ENCODE results near the gene PPIB. TPM values are rescaled to one million over a fixed set of nuclear protein-coding genes. Genes with fewer than 3 reads are reported as not detected.

PPIB gene
- total RNA-seq, 1 experiment from 2014 or later: 458 TPM

GRCh38 chr15:64152507-64153387 lies 10.1 kb downstream of the PPIB start:
- Mint-ChIP-seq H3K9me3 (ENCODE audit: unreplicated experiment) (no peaks in the 10 kb centered on the region), H3K4me1 (ENCODE audit: low read depth, unreplicated experiment) (peaks cover 9% of the 10 kb centered on the region), H3K4me3 (ENCODE audit: unreplicated experiment) (peak overlapping the region; percentile 73), H3K27me3 (ENCODE audit: insufficient read depth, unreplicated experiment) (no peaks in the 10 kb centered on the region), H3K36me3 (ENCODE audit: insufficient read depth, unreplicated experiment) (peaks cover 53% of the 10 kb centered on the region), H3K27ac (ENCODE audit: unreplicated experiment) (no peak overlapping the region)
- BruUV-seq (replicated peaks): no TSS peak
- TF ChIP-seq CTCF (IDR thresholded peaks at IDR 0.05; ENCODE audit: insufficient read depth in 1 of 2, low read depth in 1 of 2, low read length in 1 of 2, severe bottlenecking in 1 of 2, unreplicated experiment in 1 of 2): no peak
- no peaks in the 10 kb centered on the region for H3K9me3 ChIP-seq
- peaks cover 5% of the 10 kb centered on the region; the same call in 1 of the 2 replicates for H3K4me1 ChIP-seq
- ChIA-PET POLR2A (interaction anchor here (0.6 to 1.4 kb wide), 3 partner anchors 10 to 1069 kb away, joined by 3 read pairs; partner anchors contain the start of gene PPIB), CTCF (interaction anchor here (0.5 to 2.4 kb wide), 9 partner anchors 10 to 559 kb away, joined by 3 to 19 read pairs (median 4); partner anchors contain the start of genes CIAO2A, PPIB and SNX1)
- no peak for DNase-seq
- H3K36me3 ChIP-seq (ENCODE audit: control insufficient read depth, insufficient read depth, low read length): no peaks in the 10 kb centered on the region
- intact Hi-C loops (cut with micrococcal nuclease; ENCODE audit: unreplicated experiment): loop anchor here (2.0 kb wide), 1 partner anchor 60 kb away; the partner anchor contains the start of gene CIAO2A
- no peak overlapping the region for H3K4me3 ChIP-seq (ENCODE audit: low read depth, low read length)
- no peaks in the 10 kb centered on the region for H3K27me3 ChIP-seq (replicated peaks; ENCODE audit: control insufficient read depth, insufficient read depth, low read length)

DNA sequence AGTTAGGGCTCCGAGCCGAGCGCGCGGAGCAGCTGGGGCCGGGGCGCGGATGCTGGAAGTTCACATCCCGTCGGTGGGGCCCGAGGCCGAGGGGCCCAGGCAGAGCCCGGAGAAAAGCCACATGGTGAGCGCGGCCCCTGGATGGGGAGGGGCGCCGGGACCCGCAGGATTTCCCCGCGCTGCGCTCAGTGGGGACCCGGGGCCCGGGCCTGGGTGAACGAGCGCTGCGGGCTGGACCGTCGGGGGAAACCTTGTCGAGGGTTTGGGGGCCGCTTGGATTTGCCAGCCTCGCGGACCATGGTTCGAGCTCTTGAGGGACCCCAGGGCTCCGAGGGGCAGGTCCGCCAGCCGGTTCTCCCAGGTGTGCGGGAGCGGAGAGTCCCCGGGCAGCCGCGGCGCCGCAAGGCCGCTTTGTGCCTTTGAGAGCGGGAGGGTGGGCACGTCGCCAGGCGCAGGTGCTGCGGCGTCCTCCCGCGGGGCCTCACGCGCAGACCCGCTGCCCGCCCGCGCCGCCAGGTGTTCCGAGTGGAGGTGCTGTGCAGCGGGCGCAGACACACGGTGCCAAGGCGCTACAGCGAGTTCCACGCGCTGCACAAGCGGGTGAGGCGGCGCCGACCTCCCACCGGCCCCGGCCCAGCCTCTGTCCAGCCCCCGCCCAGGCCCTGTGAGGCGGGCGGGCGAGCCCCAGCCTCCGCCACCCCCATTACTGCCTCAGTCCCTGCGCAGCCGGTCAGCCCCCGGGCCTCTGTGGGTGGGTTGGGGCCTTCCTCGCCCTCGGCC lies 10.9 kb downstream of the PPIB start, which contains the start of gene SNX22:
TSS of gene SNX22 (plus strand) at position 5 of the 780 bp plus-strand sequence. CDS start at position 50, 45 bp downstream.
- Mint-ChIP-seq H3K27me3 (ENCODE audit: insufficient read depth, unreplicated experiment) (no peaks in the 10 kb centered on the region), H3K27ac (ENCODE audit: unreplicated experiment) (no peak within 1 kb of the TSS), H3K4me3 (ENCODE audit: unreplicated experiment) (peak within 1 kb of the TSS; percentile 73), H3K36me3 (ENCODE audit: insufficient read depth, unreplicated experiment) (peaks cover 44% of the 10 kb centered on the region), H3K4me1 (ENCODE audit: low read depth, unreplicated experiment) (peaks cover 9% of the 10 kb centered on the region), H3K9me3 (ENCODE audit: unreplicated experiment) (no peaks in the 10 kb centered on the region)
- Histone ChIP-seq H3K27me3 (replicated peaks; ENCODE audit: control insufficient read depth, insufficient read depth, low read length) (no peaks in the 10 kb centered on the region), H3K36me3 (ENCODE audit: control insufficient read depth, insufficient read depth, low read length) (no peaks in the 10 kb centered on the region), H3K4me1 (peaks cover 5% of the 10 kb centered on the region; the same call in 1 of the 2 replicates), H3K9me3 (no peaks in the 10 kb centered on the region), H3K4me3 (ENCODE audit: low read depth, low read length) (peak within 1 kb of the TSS; percentile 69)
- no peak for DNase-seq
- ChIA-PET CTCF (no interaction called here), POLR2A (interaction anchor here (0.6 kb wide), 1 partner anchor 58 kb away, joined by 3 read pairs; no protein-coding TSS in a partner anchor)
- intact Hi-C loops (cut with micrococcal nuclease; ENCODE audit: unreplicated experiment): loop anchor here (2.0 kb wide), 1 partner anchor 59 kb away; the partner anchor contains the start of gene CIAO2A
- no peak for TF ChIP-seq CTCF (IDR thresholded peaks at IDR 0.05; ENCODE audit: insufficient read depth in 1 of 2, low read depth in 1 of 2, low read length in 1 of 2, severe bottlenecking in 1 of 2, unreplicated experiment in 1 of 2)
- no TSS peak for BruUV-seq (replicated peaks)
